Neural cell (in vitro differentiated cells): ENCODE data around the gene A1CF.

ENCODE experiments used
- EP300 ChIP-seq: fragments of 450-650 bp; conservative IDR thresholded peaks from 2 replicates; pipeline ENCODE4 v1.6.1; 2014; ENCODE audit warnings: antibody characterized with exemption, mild to moderate bottlenecking, moderate library complexity; ENCODE audit not compliant: poor library complexity, severe bottlenecking
- EZH2 ChIP-seq: fragments of 200-600, 300-800 bp; shearing (Covaris generic), sonication (generic); IDR thresholded peaks from 2 replicates; pipeline ENCODE4 v1.6.1; 2014; ENCODE audit warnings: antibody characterized with exemption, low read length, borderline replicate concordance, mild to moderate bottlenecking; ENCODE audit not compliant: insufficient read depth, poor library complexity, severe bottlenecking
- MXI1 ChIP-seq: fragments of 450-650 bp; conservative IDR thresholded peaks from 2 replicates; pipeline ENCODE4 v1.6.1; 2014; ENCODE audit warnings: antibody characterized with exemption, mild to moderate bottlenecking; ENCODE audit not compliant: poor library complexity, severe bottlenecking
- POLR2AphosphoS5 ChIP-seq: IDR thresholded peaks from 2 replicates; pipeline ENCODE4 v1.6.1; 2012
- RAD21 ChIP-seq: fragments of 450-650 bp; conservative IDR thresholded peaks from 2 replicates; pipeline ENCODE4 v1.6.1; 2014; ENCODE audit warnings: antibody characterized with exemption, mild to moderate bottlenecking, moderate library complexity
- SMC3 ChIP-seq: fragments of 450-650 bp; conservative IDR thresholded peaks from 2 replicates; pipeline ENCODE4 v1.6.1; 2014; ENCODE audit warnings: antibody characterized with exemption, mild to moderate bottlenecking, moderate library complexity; ENCODE audit not compliant: poor library complexity
- TAF1 ChIP-seq: IDR thresholded peaks from 2 replicates; pipeline ENCODE4 v1.6.1; 2012; ENCODE audit warnings: low read depth
- TF ChIP-seq, protein P1 (sequence below): fragments of 450-650 bp; IDR thresholded peaks from 2 replicates; pipeline ENCODE4 v1.5.1; 2014; ENCODE audit warnings: antibody characterized with exemption, mild to moderate bottlenecking, moderate library complexity; ENCODE audit not compliant: poor library complexity, severe bottlenecking
- TF ChIP-seq, protein P2 (sequence below): IDR thresholded peaks from 2 replicates; pipeline ENCODE4 v1.6.1; 2012; ENCODE audit warnings: borderline replicate concordance

- TF ChIP-seq, protein P1, sequence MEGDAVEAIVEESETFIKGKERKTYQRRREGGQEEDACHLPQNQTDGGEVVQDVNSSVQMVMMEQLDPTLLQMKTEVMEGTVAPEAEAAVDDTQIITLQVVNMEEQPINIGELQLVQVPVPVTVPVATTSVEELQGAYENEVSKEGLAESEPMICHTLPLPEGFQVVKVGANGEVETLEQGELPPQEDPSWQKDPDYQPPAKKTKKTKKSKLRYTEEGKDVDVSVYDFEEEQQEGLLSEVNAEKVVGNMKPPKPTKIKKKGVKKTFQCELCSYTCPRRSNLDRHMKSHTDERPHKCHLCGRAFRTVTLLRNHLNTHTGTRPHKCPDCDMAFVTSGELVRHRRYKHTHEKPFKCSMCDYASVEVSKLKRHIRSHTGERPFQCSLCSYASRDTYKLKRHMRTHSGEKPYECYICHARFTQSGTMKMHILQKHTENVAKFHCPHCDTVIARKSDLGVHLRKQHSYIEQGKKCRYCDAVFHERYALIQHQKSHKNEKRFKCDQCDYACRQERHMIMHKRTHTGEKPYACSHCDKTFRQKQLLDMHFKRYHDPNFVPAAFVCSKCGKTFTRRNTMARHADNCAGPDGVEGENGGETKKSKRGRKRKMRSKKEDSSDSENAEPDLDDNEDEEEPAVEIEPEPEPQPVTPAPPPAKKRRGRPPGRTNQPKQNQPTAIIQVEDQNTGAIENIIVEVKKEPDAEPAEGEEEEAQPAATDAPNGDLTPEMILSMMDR, result no peak
- TF ChIP-seq RAD21, result no peak
- TF ChIP-seq EP300, result no peak
- no peak for TF ChIP-seq POLR2AphosphoS5
- TF ChIP-seq, protein P2, sequence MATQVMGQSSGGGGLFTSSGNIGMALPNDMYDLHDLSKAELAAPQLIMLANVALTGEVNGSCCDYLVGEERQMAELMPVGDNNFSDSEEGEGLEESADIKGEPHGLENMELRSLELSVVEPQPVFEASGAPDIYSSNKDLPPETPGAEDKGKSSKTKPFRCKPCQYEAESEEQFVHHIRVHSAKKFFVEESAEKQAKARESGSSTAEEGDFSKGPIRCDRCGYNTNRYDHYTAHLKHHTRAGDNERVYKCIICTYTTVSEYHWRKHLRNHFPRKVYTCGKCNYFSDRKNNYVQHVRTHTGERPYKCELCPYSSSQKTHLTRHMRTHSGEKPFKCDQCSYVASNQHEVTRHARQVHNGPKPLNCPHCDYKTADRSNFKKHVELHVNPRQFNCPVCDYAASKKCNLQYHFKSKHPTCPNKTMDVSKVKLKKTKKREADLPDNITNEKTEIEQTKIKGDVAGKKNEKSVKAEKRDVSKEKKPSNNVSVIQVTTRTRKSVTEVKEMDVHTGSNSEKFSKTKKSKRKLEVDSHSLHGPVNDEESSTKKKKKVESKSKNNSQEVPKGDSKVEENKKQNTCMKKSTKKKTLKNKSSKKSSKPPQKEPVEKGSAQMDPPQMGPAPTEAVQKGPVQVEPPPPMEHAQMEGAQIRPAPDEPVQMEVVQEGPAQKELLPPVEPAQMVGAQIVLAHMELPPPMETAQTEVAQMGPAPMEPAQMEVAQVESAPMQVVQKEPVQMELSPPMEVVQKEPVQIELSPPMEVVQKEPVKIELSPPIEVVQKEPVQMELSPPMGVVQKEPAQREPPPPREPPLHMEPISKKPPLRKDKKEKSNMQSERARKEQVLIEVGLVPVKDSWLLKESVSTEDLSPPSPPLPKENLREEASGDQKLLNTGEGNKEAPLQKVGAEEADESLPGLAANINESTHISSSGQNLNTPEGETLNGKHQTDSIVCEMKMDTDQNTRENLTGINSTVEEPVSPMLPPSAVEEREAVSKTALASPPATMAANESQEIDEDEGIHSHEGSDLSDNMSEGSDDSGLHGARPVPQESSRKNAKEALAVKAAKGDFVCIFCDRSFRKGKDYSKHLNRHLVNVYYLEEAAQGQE, result no peak
- TF ChIP-seq TAF1, result no peak
- TF ChIP-seq MXI1, result no peak
- no peak for TF ChIP-seq EZH2
- TF ChIP-seq SMC3, result no peak
Measured at GRCh38 chr10:50874723-50875122, 10.7 kb downstream of the A1CF start.
